Gastrocnemius medialis (tissue), 4 donors: Measurements from ENCODE around the gene NRM. TPM values are rescaled to one million over a fixed set of nuclear protein-coding genes. Genes with fewer than 3 reads are reported as not detected.
"Not testable (repeated sequence)": the region's sequence is repeated elsewhere in the genome, so short reads cannot be mapped to it uniquely, and the experiment has no call there.

Experiments
- ATAC-seq, 2 donors: fragments of 150-250 bp; one replicate each; pipeline ENCODE4 v1.9.1; 2016
- DNase-seq, 2 donors: peaks; one replicate each; pipeline ENCODE4 v3.0.0-alpha.2; 2019
- H3K27ac ChIP-seq, 4 donors: fragments of 200-600 bp; sonication (generic); 1 replicate in 1 of 4; 2 replicates in 3 of 4; pipeline ENCODE4 v1.5.1; 2016 to 2018; ENCODE audit warnings: mild to moderate bottlenecking in 2 of 4, moderate library complexity in 1 of 4
- H3K27me3 ChIP-seq, 3 donors: fragments of 200-600 bp; sonication (generic) in 2 of 3; 1 replicate in 1 of 3; 2 replicates in 2 of 3; pipeline versions ENCODE4 v1.5.1 to v1.6.0; 2016 to 2019; ENCODE audit warnings: mild to moderate bottlenecking in 1 of 3, moderate library complexity in 1 of 3
- H3K36me3 ChIP-seq, 2 donors: fragments of 200-600 bp; sonication (generic) in 1 of 2; one replicate each; pipeline ENCODE4 v1.5.1; 2017 to 2018
- H3K4me1 ChIP-seq, 2 donors: fragments of 200-600 bp; sonication (generic) in 1 of 2; one replicate each; pipeline ENCODE4 v1.5.1; 2016 to 2017; ENCODE audit warnings: mild to moderate bottlenecking in 2 of 2
- H3K4me3 ChIP-seq, 4 donors: fragments of 200-600 bp; sonication (generic) in 3 of 4; 1 replicate in 1 of 4; 2 replicates in 3 of 4; pipeline ENCODE4 v1.5.1; 2016 to 2019; ENCODE audit warnings: mild to moderate bottlenecking in 2 of 4
- H3K9me3 ChIP-seq, 3 donors: fragments of 200-600 bp; sonication (generic) in 2 of 3; 1 replicate in 1 of 3; 2 replicates in 2 of 3; pipeline ENCODE4 v1.5.1; 2016 to 2019
- POLR2A ChIP-seq, 2 donors: fragments of 450-650 bp; IDR thresholded peaks; one replicate each; pipeline ENCODE4 v1.6.1; 2017; ENCODE audit warnings: antibody characterized with exemption in 2 of 2, mild to moderate bottlenecking in 2 of 2, moderate library complexity in 2 of 2
- in situ Hi-C, 4 donors: fragments of 200-750 bp; cut with MboI; loops; one replicate each; pipeline versions ENCODE4 v1.15.0 to v1.8.0; 2017; ENCODE audit warnings: low sequenced_read_pairs in 4 of 4
- intact Hi-C: fragments of 100-400 bp; cut with DNase I; formaldehyde crosslinking; loops from one replicate; pipeline ENCODE4 v1.15.1; 2023; ENCODE audit warnings: low total_unique reads
- total RNA-seq, 4 donors: library from RNA; depleted of rRNA; stranded (reverse); fragments of >200 nt; gene quantifications; one replicate each; pipeline versions ENCODE4 v1.1.0 to v1.2.3, GENCODE V29; 2016
- TF ChIP-seq, protein P1 (sequence below), 5 experiments: fragments of 450-650 bp in 3 of 5; fragments of 200-600 bp in 2 of 5; sonication (generic) in 2 of 5; IDR thresholded peaks in 4 of 5; conservative IDR thresholded peaks in 1 of 5; 1 replicate in 4 of 5; 2 replicates in 1 of 5; pipeline ENCODE4 v1.5.1; 2016 to 2019; ENCODE audit warnings: antibody characterized with exemption in 5 of 5, mild to moderate bottlenecking in 3 of 5, moderate library complexity in 3 of 5

Gene NRM
- total RNA-seq, 4 donors from 2014 or later: 0.32 to 2.0 (median 1.4) TPM

- Histone ChIP-seq H3K36me3 (peaks cover 0 to 46% of the 10 kb centered on the region in 2 donors), H3K4me3 (peak overlapping the region; percentile 67 to 99 (median 76)), H3K27ac (peak overlapping the region; percentile 94 to 99 (median 97)), H3K27me3 (no peaks in the 10 kb centered on the region), H3K4me1 (peaks cover 26% of the 10 kb centered on the region in 2 donors), H3K9me3 (no peaks in the 10 kb centered on the region)
- in situ Hi-C loops (loop anchor here (5.0 kb wide), 2 partner anchors 40 to 45 kb away; no protein-coding TSS in a partner anchor), intact Hi-C loops (loop anchor here (1.0 kb wide), 1 partner anchor 43 kb away; no protein-coding TSS in a partner anchor)
- TF ChIP-seq POLR2A (IDR thresholded peaks at IDR 0.05): no peak
- TF ChIP-seq, protein P1, sequence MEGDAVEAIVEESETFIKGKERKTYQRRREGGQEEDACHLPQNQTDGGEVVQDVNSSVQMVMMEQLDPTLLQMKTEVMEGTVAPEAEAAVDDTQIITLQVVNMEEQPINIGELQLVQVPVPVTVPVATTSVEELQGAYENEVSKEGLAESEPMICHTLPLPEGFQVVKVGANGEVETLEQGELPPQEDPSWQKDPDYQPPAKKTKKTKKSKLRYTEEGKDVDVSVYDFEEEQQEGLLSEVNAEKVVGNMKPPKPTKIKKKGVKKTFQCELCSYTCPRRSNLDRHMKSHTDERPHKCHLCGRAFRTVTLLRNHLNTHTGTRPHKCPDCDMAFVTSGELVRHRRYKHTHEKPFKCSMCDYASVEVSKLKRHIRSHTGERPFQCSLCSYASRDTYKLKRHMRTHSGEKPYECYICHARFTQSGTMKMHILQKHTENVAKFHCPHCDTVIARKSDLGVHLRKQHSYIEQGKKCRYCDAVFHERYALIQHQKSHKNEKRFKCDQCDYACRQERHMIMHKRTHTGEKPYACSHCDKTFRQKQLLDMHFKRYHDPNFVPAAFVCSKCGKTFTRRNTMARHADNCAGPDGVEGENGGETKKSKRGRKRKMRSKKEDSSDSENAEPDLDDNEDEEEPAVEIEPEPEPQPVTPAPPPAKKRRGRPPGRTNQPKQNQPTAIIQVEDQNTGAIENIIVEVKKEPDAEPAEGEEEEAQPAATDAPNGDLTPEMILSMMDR (IDR thresholded peaks at IDR 0.05 in 4 of 5, conservative IDR thresholded peaks at IDR 0.05 in 1 of 5): peak; percentile 97 to 99 (median 98)
- DNase-seq: peak; percentile 45 to 75
- ATAC-seq: peak in 1 of 2 donors; percentile 18
Measured at GRCh38 chr6:30722280-30723112, 31.7 kb upstream of the NRM start.

GRCh38 chr6:30722025-30722279 is 31.2 kb upstream of the NRM start:
- H3K27me3 ChIP-seq, ATAC-seq, H3K9me3 ChIP-seq: not testable (repeated sequence)
- in situ Hi-C loops: loop anchor here (5.0 kb wide), 2 partner anchors 40 to 45 kb away; no protein-coding TSS in a partner anchor
- DNase-seq: peak in 1 of 2 donors; percentile 49
- Histone ChIP-seq H3K4me1 (peaks cover 26% of the 10 kb centered on the region in 2 donors), H3K36me3 (peaks cover 0 to 40% of the 10 kb centered on the region in 2 donors), H3K4me3 (peak overlapping the region; percentile 67 to 99 (median 76)), H3K27ac (peak overlapping the region; percentile 94 to 99 (median 97))
- intact Hi-C loops: loop anchor here (1.0 kb wide), 1 partner anchor 43 kb away; no protein-coding TSS in a partner anchor

GRCh38 chr6:30721198-30722024 is 30.6 kb upstream of the NRM start:
- H3K4me3 ChIP-seq: peak overlapping the region; percentile 68 to 99 (median 81)
- in situ Hi-C loops (loop anchor here (5.0 kb wide), 2 partner anchors 39 to 44 kb away; no protein-coding TSS in a partner anchor), intact Hi-C loops (loop anchor here (1.0 to 2.0 kb wide), 3 partner anchors 21 to 151 kb away; partner anchors contain the start of genes ABCF1 and FLOT1)
- DNase-seq (peak; percentile 80 to 88), ATAC-seq (peak; percentile 45 to 46)
- peak overlapping the region; percentile 94 to 99 (median 97) for H3K27ac ChIP-seq
- H3K27me3 ChIP-seq: no peaks in the 10 kb centered on the region
- H3K9me3 ChIP-seq: no peaks in the 10 kb centered on the region
- H3K4me1 ChIP-seq: peaks cover 30% of the 10 kb centered on the region in 2 donors
- TF ChIP-seq, protein P1 (IDR thresholded peaks at IDR 0.05 in 4 of 5, conservative IDR thresholded peaks at IDR 0.05 in 1 of 5): peak; percentile 34 to 75 (median 52)
- peak; percentile 39 to 40 for TF ChIP-seq POLR2A (IDR thresholded peaks at IDR 0.05)
- peaks cover 0 to 37% of the 10 kb centered on the region in 2 donors for H3K36me3 ChIP-seq

DNA sequence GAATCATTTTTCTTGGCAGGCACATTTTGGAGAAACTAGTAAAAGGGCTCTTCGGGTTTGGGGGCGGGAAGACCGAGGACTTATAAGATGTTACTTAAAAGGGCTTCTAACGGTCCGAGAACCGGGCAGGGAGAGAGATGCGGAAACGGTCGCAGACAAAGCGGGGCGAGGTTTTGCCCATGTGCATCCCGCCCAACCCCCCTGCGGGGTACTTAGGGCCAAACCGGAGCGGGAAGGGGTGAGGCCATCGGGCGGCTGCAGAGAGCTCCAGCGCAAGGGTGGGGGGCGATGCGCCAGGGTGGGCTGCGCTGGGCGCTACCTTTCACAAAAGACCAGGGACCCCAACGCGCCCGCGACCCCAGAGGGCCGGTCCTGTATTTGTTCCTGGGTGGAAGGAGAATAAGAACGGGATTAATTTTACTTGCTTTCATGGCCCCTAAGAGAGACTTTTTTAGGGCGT is 30.0 kb upstream of the NRM start:
- TF ChIP-seq POLR2A (IDR thresholded peaks at IDR 0.05): no peak
- TF ChIP-seq, protein P1 (IDR thresholded peaks at IDR 0.05 in 4 of 5, conservative IDR thresholded peaks at IDR 0.05 in 1 of 5): no peak
- Histone ChIP-seq H3K36me3 (peaks cover 0 to 31% of the 10 kb centered on the region in 2 donors), H3K27ac (peak overlapping the region; percentile 94 to 99 (median 97)), H3K27me3 (no peaks in the 10 kb centered on the region), H3K4me1 (peaks cover 32 to 33% of the 10 kb centered on the region in 2 donors), H3K4me3 (peak overlapping the region; percentile 68 to 99 (median 81)), H3K9me3 (no peaks in the 10 kb centered on the region)
- in situ Hi-C loops (loop anchor here (5.0 kb wide), 2 partner anchors 38 to 43 kb away; no protein-coding TSS in a partner anchor), intact Hi-C loops (loop anchor here (1.0 to 2.0 kb wide), 3 partner anchors 22 to 150 kb away; partner anchors contain the start of genes ABCF1, FLOT1, MRPS18B and PPP1R10)
- peak; percentile 64 to 79 for DNase-seq
- peak; percentile 19 to 24 for ATAC-seq
